ENCODE results near the gene TGM1.
"Not testable (repeated sequence)": the region's sequence is repeated elsewhere in the genome, so short reads cannot be mapped to it uniquely, and the experiment has no call there.

DNA sequence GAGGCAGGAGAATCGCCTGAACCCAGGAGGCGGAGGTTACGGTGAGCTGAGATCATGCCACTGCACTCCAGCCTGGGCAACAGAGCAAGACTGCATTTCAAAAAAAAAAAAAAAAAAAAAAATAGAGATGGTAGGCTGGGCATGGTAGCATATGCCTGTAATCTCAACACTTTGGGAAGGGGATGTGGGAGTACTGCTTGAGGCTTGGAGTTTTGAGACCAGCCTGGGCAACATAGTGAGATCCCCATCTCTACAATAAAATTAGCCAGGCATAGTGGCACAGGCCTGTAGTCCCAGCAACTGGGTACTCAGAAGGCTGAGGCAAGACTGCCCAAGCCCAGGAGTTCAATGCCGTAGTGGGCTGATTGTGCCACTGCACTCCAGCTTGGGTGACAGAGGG is 40.0 kb downstream of the TGM1 start:
- TF ChIP-seq, protein P1, sequence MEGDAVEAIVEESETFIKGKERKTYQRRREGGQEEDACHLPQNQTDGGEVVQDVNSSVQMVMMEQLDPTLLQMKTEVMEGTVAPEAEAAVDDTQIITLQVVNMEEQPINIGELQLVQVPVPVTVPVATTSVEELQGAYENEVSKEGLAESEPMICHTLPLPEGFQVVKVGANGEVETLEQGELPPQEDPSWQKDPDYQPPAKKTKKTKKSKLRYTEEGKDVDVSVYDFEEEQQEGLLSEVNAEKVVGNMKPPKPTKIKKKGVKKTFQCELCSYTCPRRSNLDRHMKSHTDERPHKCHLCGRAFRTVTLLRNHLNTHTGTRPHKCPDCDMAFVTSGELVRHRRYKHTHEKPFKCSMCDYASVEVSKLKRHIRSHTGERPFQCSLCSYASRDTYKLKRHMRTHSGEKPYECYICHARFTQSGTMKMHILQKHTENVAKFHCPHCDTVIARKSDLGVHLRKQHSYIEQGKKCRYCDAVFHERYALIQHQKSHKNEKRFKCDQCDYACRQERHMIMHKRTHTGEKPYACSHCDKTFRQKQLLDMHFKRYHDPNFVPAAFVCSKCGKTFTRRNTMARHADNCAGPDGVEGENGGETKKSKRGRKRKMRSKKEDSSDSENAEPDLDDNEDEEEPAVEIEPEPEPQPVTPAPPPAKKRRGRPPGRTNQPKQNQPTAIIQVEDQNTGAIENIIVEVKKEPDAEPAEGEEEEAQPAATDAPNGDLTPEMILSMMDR (IDR thresholded peaks at IDR 0.05), result not testable (repeated sequence)
- TF ChIP-seq POLR2A (IDR thresholded peaks at IDR 0.05), result not testable (repeated sequence)
